Tongue (tissue), 2 donors: Measurements from ENCODE around the gene AFF3. TPM values are rescaled to one million over a fixed set of nuclear protein-coding genes. Genes with fewer than 3 reads are reported as not detected.

ENCODE experiments used
- DNase-seq: peaks from one replicate; pipeline ENCODE4 v3.0.0-alpha.2; 2015
- total RNA-seq: library from RNA; depleted of rRNA; stranded (reverse); fragments of >200 nt; gene quantifications from one replicate; pipeline ENCODE4 v1.2.3, GENCODE V29; 2014

The AFF3 gene
- total RNA-seq, 1 donor from 2014 or later: 18.0 TPM

DNA sequence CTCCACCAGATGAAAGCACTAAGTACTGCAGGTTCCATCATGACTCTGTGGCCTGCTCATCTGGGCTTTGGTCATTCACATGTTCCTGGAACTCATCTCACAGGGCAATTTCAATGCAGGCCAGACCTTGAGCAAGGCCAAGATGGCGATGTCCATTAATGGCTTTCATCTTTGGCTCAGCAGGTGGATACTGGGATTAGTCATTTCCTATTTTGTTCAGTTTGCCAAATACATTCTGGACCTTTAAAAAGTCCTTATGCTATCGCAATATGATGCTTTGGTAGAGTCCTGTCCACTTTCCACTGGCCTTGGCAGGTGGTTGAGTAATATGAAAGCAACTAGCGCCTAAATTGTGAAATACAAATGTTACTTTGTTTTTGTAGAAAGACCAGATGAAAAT lies 482.5 kb downstream of the AFF3 start:
- DNase-seq: no peak

DNA sequence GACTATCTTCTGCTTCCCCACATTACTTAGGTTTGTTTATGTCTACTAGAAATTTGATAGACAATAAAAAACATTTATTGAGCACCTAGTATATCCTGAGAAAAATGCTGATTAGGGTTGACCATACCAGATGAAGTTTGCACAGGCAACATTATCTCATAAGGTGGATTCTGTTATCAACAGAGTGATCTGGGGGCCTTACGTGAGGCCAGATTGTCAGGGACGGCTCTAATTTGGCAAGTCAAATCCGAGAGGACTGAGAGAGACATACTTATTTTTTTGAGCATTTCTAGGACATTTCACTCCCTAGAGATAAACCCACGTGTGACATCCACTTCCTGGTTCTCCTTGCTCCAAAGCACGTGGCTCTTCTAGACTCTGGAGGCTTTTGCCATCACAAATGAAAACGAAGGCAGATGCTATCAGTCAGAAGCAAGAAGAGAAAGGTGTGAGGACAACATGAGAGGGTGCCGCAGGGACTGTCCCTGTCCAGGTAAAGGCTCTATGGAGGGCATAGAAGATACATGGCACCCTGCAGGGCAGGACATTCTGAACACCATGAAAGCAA lies 484.6 kb downstream of the AFF3 start:
- DNase-seq: no peak

DNA sequence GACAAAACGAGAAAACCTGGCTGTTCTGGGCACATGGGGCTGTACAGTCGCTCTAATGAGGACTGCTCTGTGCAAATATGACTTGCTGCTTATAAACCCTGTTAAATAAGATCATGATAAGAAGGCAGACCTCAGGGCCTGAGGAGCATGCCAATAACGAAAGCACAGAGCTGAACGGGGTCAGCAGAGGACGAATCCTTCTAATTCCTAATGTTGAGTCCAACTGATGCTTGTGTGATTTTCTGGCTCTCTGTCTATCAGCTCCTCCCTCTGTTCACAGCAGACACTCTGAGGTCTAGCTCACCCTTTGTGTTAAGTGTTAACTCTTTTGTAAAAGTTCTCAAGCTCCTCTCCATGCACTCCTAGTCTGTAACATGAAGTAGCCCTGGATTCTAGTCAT lies 485.4 kb downstream of the AFF3 start:
- DNase-seq: no peak

DNA sequence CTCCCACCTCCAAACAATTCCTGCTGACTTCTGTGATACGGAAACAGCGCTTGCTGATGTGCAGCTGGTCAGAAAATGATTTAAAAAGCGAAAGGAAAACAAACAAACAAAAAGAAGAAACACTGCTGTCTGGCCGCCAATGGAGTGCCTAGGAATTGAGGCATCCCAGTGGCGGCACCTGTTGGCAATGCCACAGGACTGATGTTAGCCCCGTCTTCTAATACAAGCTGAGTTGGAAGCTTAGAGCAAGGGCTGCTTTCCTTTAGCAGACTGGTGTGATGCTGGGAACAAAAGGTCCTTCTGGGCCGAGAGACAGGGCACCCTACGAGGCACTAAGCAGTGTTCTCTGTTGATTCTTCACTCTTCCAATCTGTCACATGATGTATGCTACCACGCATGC lies 489.0 kb downstream of the AFF3 start:
- DNase-seq: no peak

DNA sequence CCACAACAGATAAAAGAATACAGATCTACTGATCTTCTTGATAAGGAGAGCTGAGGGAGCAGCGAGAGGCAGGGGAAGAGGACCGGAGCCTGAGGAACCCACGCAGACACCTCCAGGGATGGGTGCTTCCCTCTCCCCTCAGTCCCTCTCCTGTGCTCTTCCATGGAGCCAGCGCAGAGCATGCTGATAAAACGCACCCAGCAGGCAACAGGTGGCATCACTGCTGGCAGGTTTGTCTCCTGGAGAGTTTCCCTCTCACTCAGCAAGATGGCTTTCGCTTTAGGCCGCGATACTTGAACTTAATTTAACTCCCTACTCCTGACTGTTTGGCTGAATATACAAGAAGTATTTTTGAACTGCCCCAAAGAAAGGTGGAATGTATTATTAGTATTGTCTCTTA lies 489.5 kb downstream of the AFF3 start:
- DNase-seq: no peak

DNA sequence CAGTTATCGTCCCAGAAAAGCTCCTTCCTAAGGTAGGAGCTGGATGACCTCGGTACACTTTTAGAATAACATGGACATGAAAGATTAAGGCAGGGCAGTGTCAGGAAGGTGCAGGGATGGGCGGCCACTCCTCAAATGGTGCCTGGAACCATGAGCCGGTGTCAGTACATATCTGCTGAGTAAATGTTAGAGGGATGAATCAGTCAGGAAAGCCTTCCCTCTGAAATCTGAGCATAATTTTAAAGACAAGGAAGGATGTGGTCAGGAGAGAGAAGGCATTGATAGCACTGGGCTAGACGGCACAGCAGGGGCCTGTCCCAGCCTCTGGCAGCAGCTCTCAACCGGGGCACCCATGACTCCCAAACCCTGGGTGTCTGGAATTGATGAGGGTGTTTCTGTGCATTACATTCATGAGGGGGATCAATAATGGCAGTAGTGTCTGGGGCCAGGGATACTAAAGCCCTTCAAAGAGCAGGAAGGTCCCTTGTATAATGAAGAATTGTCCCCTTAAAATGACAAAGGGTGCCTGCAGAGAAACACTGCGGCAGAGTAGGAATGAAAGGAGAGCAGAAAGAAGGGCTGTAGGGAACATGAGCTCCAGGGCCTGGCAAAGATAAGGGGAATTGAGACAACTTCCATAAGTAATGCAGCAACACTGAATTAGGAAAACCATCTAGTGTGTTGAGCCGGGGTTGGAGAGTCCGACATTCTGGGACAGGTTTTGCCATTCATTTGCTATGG lies 490.3 kb downstream of the AFF3 start:
- no peak for DNase-seq

DNA sequence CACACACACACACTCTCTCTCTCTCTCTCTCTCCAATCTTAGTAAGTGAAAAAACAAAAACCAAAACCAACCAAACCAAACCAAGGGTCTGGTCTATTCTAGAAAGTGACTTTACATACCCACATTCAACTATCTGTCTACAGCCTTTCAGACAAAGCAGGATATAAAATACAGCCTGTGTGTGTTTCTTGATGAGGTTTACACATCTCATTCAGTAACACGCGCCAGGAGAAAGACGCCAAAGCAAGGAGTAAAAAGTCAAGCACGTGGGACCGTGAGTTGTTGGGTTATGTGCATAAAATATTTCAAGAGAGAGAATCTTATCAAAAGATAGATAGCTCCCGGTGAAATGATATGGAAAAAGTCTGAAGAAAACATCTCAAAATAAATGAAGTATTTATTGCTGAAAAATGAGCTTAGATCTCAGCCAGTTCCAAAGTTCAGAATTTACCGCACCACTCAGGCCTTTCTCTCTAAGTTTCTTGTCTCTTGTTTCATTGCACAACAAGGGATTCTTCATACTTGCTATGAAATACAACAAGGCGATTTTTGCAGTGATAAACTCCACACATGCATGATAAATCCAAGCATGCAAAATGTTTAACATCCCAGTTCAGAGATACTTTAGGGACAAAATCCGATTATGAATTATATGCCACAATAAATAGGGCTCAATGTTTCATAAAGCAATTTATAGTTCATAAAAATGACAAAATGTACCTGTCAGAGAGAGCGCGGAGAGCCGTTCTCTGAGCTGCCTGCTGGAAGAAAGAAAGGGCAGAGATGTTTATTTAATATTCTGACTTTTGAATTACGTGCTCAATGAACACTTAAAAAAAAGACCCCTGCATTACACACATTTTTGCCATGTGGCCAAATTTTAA lies 493.2 kb downstream of the AFF3 start:
- no peak for DNase-seq

DNA sequence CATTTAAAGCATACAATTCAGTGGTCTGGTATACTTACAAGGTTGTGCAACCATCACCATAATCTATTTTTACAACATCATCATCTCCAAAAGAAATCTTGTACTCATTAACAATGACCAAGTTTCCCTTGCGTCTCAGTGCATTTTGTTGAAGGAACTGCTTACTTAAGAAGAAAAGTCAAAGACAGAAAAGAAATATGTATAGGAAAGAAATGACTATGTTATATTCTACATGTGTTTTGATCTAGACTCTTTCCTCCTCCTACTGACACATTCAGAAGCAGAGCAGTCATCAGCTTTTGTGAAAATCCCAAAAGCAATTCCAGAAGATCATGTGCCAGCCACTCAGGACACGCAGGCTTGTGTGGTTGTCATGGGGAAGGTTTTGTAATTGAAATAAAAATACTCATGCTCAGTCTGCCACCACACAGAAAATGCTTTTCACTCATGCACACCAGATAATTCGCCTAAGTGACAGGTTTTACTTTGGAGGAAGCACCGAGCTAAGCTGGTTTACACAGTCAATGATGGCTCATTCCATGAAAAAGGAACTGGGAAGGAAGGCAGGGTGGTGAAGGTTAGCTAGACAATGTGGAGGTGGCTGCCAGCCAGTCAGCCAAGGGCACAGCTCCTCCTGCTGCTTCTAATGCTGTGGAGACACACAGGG lies 494.1 kb downstream of the AFF3 start:
- DNase-seq: peak; percentile 54

DNA sequence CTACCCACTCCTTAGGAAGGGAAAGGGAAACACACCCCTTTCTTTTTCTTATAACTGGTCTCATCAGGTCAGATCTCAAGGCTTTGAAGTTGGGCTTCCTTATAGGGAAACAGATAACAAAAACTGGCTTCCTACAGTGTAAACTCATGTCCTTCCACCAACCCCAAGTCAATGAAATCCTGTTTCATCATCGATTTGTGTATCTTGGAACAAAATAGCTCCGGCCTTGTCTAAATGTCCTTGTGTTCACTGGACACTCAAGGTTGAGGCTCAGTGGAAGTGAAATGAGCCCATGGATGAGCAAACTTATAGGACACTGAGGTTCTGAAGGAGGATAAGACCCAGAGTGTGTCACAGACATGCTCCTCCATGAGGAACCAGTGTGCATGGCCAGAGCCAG lies 496.4 kb downstream of the AFF3 start:
- no peak for DNase-seq

DNA sequence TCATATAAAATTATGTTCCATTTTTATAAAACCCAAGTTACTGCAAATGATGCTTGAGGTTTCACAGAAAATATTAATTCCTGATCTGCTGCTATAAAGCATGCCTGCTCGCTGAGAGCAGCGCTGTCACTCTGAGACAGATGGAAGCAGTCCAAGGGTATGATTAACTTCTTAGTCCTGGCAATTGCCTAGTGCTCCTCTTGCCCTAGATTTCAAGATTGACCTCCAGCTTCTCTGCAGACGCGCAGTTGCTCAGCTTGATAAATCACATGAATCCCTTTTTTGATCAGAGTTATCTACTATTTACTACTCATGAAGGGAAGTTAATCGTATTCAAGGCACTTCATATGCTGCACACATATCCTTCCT lies 498.0 kb downstream of the AFF3 start:
- no peak for DNase-seq

DNA sequence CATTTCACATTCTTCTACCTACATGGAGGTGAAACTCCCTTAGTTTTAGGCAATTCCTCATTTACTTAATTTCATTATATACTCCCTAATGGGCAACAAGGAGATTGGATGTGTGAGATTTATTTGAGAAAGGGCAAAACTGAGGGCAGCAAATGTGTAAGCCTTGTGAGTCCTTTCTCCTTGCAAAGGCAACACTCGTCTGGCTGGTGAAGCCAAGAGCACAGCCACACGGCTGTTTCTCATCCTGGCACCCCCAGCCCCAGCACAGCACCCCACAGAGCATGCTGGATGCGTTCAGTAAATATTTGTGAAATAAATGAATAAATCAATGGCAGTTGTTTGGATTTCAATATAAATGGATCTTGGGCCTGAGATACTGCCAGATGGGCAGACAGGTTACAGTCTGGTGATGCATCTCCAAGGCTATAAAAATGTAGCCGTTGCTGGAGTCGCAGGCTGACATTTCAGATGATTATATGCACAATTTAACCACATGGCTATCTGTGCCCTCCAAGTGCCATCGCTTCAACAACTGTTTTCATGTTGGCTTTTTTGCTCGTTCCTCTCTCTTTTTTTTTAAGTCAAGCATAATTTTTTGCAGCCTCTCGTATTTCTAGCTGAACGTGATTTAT lies 498.5 kb downstream of the AFF3 start:
- DNase-seq: no peak

DNA sequence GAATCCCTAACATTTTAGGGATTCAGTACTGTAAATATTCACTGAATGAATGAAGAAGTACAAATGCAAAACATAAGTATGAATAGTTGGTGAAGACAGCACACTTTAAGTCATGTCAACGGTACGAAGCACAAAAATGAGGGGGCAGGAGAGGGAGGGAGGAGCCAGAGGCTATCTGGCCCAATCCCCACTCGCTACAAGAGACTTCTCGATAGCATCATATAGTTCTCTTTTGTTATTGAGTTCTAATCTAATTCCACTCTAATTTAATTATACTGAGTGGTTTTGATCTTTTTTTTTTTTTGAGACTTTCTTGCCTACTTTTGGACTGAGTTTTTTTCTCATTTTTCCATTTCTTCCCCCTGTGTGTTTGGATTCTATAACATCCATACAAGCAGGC lies 500.4 kb downstream of the AFF3 start:
- no peak for DNase-seq

DNA sequence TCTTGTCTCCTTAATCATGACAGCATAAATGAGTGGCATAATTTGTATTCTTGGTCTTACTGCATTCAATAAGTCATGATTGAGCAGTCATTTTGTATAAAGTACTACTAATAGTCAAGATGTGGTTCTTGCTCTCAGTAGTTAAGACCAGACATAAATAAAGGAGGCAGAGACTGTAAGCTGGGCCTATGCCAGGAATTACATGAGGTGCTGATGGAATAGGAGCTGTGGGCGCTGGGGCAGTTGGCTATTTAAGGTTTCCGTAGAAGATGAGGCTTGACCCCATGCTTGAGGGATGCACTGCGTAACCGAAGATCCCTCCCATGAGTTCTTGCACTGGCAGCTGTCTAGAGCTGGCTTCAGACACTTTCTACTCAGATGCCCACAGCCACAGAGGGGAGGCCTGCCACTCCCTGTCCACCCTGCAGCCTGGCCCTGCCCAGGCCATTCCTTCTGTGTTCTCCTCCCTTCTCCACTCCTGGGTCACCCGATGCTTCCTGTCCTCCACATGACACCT lies 501.7 kb downstream of the AFF3 start:
- peak; percentile 74 for DNase-seq

DNA sequence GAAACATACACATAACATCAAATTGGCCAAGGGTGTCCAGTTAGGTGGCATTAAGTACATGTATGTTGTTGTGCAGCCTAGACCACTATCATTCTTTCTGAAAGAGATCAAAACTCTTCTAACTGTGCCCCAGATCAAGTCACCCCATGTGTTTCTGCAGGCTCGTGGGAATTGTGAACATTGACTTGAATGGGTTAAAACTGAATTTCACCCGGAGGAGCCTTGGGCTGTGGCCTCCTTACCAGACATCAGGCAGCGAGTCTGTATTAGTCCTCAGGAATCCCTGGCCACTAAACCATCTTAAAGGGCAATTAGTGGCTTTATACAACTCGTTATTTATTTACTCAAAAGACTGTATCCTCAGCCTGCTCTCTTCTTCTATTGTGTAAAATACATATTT lies 503.6 kb downstream of the AFF3 start:
- DNase-seq: no peak

DNA sequence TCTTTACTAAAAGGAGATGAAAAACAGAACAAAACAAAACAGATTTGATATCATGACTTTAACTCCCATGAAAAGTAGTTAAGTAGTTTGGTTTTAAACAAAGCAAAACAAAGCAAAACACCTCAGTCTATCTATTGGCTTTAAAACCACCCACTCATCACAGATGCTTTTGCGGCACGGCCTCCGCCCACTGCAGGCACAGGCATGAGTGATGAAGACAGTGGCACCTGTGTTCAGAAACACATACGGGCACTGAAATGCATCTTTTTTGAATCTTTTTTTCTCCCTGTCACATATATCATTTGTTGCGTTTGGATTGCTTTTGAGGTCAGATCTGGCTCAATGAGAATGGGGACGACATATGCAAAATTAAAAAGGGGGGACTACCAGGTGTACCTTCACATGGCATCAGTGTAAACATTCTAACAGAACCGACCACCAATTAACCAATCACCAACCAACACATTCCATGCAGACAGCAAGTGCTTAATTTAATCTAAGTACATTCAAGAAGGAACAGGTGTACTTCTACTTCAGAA lies 505.2 kb downstream of the AFF3 start:
- no peak for DNase-seq

DNA sequence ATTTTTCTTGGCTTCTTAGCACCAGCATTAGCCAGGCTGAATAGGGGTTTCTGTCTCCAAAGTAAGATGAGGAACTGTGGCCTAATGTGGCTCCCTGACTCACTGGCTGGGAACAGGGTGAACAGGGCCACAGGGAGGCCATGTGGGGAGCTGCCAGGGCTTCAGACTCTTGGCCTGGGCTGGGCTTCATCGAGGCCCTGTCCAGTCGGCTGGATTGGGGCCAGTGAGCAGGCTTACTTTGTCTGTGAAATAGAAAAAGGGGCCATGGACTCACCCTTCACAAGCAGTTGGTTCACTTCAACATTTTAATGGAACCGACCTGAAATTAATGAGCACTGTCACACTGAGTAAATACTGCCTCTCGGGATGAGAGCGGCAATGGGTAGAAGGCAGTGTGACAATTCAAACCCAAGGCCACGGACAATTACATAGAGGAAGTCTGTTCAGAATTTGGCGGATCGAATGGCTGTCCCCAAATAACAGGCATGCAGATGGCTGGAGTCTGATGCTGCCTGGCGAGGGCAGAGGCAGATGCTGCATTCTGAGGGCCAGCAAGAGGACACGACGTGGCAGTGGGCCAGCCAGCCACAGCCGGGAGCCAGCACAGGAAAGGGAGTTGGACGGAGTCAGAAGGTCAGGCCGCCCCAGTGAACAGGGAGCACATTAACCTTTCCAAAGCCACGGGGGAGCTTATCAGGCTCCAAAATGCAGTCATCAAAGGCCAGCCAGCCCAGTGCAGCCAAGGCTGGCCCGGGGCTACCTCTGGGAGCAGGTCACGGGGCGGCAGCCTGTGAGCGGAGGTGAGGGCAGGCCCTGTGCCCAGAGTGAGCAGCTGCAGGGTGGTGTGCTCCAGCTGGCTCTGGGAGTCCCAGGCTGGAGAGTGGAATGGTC lies 506.0 kb downstream of the AFF3 start:
- peak; percentile 92 for DNase-seq

DNA sequence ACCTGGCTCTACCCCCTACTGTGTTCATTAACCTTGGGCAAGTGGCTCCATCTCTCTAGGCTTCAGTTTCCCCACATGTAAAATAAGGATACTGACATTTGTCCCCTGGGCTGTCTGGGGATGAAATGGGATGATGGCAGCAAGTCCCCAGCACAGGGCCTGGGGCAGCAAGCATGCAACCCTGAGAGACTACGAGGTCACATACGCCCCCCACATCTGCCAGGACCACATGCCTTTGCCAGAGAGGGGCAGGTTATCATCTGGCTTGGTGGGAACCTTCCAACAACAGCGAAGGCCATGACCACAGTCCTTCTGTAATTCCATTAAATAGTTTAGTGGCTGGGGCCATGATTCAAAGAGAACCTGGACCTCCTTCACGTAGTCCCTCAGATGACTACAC lies 506.7 kb downstream of the AFF3 start:
- DNase-seq: no peak

DNA sequence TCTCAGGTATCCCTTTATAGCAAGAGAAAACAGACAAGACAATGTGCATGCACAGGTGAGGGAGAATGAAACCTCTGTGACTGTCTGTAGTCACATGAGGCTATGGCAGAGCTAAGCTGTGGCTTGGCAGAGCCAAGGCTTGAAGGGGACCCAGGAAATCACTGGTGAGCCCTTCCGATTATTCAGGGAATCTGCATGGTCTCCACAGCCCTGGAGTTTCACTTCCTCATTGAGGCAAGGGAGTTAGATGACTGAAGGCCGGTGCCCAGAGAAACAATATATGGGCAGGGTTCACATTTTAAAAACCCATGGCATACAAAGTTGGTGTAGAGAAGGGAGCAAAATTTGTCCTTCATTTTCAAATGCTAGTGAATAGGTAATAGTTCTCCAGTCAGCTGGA lies 508.2 kb downstream of the AFF3 start:
- DNase-seq: no peak

DNA sequence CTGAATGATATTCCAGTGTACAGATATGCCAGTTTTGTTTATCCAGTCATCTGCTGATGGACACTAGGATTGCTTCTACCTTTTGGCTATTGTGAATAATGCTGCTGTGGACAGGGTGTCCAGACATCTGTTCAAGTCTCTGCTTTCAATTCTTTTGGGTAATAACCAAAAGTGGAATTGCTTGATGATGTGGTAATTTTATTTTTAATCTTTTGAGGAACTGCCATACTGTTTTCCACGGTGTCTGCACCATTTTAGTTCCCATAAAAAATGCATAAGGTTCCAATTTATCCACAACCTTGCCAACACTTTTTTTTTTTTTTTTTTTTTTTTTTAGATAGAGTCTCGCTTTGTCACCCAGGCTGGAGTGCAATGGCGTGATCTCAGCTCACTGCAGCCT lies 510.7 kb downstream of the AFF3 start:
- no peak for DNase-seq

DNA sequence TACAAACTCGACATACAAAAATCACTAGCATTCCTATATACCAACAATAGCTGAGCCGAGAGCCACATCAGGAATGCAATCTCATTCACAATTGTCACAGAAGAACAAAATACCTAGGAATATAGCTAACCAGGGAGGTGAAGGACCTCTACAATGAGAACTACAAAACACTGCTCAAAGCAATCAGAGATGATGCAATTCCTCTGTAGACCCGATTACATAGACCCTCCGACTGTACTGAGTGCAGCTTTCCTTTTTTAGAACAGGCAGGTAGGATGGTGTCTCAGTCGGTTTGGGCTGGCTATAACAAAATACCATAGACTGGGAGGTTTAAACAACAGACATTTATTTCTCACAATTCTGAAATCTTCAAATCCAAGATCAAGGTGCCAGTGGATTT lies 513.1 kb downstream of the AFF3 start:
- DNase-seq: no peak

DNA sequence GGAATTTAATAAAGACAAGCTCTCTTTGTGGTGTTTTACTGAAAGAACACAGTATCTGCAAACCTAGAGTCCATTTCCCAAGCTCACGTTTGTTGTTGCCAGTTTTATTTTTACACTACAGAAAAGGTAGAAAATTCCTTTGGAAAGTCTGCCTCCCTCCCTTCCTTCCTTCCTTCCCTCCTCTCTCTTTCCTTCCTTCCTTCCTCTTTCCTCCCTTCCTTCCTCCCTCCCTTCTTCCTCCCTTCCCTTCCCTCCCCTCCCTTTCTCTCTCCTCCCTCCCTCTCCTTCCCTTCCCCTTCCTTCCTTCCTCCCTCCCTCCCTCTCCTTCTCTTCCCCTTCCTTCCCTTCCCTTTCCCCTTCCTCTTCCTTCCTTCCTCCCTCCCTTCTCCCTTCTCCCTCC lies 516.2 kb downstream of the AFF3 start:
- no peak for DNase-seq
